HUDEP-2 (cell line): ENCODE measurements around the gene SLC16A12.
A peak's percentile ranks its signal among the peaks of the same experiment; 100 is the strongest.
"Not testable (repeated sequence)": the region's sequence is repeated elsewhere in the genome, so short reads cannot be mapped to it uniquely, and the experiment has no call there.

Experiments used
- DNase-seq, 76 experiments: peaks; one replicate each; lab custom pipeline; 2025; ENCODE audit not compliant: unreplicated experiment in 76 of 76; lab: John Stamatoyannopoulos, UW

Gene SLC16A12

GRCh38 chr10:89398003-89398749, 137.2 kb downstream of the SLC16A12 start:
- no peak for DNase-seq

DNA sequence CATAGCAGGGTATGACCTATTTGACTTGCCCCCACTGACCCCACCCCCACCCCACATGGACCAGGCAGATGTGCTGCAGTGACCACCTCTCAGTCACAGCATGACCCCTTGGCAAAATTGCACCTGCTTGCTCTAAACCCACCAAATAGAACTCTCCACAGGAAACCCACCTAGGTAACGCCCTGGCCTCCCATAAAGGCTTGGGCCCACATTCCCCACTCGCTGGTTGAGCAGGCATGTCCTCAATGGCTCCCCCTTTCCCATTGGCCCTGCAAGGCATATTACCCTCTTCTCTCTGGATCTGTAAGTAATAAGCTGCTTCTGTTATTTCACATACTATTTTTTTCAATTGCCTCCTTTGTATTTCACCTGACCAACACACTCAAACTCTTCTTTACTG, 140.3 kb downstream of the SLC16A12 start:
- no peak for DNase-seq

DNA sequence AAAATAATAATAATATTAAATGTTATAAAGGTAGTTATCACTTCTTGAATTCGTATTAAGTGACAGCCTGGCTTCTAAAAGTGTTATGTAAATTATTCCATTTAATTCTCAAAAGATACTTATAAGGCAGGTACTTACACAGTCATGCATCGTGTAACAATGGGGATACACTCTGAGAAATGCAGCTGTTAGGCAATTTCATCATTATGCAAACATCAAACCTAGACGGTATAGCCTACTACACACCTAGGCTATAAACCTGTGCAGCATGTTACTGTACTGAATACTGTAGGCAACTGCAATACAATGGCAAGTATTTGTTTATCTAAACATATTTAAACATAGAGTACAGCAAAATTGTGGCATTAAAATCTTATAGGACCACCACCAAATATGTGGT, 141.5 kb downstream of the SLC16A12 start:
- DNase-seq = no peak

- no peak for DNase-seq
These were observed 142.4 kb downstream of the SLC16A12 start for GRCh38 chr10:89392974-89393373.

- peak in 25 of 76 experiments; percentile 2 to 59 (median 29) for DNase-seq
These were observed 143.3 kb downstream of the SLC16A12 start, which contains the start of gene IFIT1 for GRCh38 chr10:89391907-89392756. IFIT1 (plus strand) TSS chr10:89392623; CDS start chr10:89392713, 90 bp downstream.

GRCh38 chr10:89391226-89391576, 144.2 kb downstream of the SLC16A12 start:
- DNase-seq = not testable (repeated sequence)

DNA sequence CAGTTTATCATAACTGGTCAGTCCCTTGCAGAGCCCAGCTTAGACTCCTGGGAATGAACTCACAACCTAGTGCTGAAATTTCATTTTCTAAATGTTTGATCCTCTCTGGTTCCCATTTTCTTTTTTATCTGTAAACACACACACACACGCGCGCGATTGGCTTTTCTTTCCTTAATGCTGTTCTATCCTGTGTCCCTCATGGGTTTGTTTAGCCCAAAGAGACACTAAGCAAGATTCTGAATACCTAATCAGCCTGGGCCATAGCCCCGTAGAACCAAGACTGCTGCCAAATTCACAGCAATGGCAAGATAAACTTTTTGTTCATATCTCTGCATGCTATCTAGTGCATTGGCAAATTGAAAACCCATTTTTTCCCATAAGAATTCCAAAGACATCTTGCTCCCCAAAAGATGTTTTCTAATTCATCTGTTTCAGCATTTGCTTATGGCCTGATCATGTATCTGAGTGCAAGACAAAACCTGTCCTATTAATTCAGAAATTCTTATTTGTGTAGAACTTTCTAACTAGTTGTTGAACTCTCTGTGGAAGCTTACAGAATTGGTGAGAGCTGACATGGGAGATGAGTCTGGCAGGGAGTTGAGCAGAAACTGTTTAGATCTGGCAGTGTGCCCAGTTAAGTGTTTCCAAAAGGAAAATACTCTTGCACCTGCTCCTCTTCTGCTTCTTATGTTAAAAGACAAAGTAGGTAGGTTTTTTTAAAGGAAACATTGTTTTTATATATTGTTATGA, 144.7 kb downstream of the SLC16A12 start:
- peak in 43 of 76 experiments; percentile 5 to 68 (median 28) for DNase-seq

DNA sequence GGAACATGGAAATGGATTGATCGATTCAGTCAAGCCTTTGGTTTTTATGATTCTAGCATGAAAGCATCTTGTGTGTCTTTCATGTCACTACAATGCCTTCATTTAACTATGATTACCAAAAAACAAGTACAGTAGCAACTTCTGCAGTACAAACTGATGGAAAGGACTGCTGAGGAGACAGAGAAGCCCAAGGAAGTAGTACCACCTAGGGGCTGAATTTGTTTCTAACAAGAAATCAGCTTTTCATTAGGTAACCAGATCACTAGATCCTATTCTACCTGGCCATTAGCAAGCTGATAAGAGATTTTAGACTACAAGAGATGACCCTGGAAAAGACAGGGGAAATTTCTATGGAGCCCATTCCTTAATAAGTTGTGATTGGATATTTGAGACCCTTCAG, 146.1 kb downstream of the SLC16A12 start:
- peak in 13 of 76 experiments; percentile 5 to 40 (median 11) for DNase-seq

DNA sequence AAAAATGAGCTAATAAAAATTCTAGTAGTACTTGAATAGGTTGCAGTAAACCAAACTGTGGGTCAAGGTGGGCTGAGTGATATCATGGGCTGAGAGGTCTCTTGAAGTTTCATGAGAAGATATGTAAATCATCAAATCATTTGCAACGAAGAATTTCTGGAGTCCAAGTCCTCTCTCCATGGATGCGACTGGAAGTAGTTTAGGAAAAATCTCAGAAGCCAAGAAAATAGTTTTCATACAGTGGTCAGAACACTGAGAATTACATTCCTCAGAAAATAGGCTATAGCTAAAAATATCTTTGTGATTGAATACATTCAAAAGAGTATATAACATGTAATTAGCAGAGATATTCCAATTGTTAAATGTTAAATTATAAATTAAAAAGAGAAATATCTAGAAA, 146.6 kb downstream of the SLC16A12 start:
- DNase-seq = no peak

GRCh38 chr10:89384474-89385340, 150.7 kb downstream of the SLC16A12 start:
- DNase-seq = no peak

DNA sequence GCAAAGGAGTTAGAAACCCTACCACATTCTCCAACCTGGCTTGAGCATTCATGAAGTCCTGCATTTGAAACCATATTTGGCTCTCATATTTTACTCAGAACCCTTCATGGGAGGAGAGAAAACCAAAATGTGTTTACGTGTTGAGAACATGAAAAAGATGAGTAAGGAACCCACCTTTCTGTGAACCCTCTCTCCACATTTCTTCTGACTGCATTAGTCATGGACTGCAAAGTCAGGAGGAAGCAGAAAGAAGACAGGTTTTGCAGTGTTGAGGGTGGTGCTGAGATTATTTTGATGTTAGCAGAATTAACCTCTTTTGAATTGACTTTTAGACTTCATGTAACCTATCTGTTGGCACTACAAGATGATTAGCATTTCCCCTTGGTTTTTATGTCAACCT, 152.6 kb downstream of the SLC16A12 start:
- DNase-seq = no peak
